HL-60/S4 (cell line): ENCODE results near the gene UGT1A3.

Experiments used
- in situ Hi-C: fragments of 300-500 bp; cut with MboI; formaldehyde crosslinking; loops from 2 replicates; pipeline ENCODE4 v1.14.3; 2022; ENCODE audit warnings: low sequenced_read_pairs

The UGT1A3 gene

DNA sequence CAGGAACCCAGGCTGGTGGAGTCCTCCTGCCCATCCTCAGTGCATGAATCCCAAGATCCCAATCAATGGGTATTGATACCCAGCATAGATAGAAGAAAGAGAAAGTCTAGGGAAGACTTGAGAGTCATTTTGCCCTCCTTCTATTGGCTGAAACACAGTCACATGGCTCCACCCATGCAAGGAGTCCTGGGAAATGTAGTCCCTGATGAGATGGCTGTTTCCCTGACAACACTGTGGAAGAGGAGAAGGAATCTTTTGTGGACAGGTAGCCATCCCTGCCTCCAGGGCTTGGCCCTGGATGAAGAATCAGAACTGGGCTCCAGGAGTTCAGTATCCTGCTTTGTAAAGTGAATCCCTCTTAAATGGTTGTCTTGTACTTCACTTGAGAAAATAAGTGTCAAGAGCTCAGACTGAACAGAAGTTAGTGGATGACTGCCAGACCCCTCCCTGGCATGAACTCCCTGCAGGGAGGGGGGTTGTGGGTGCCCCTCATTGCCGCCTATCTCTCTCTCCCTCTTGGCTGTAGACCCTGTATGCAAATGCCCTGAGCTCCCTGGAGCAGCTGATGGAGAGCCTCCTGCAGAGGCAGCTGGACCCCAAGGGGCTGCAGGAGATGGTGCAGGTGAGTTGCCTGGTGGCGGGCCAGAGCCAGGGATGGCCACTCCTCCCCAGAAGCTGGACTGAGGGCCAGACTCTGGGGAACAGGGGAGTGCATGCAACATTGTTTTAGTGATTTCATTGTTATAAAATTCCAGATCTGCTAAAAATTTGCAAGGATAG is 85.4 kb downstream of the UGT1A3 start:
- in situ Hi-C loops = no loop called here

DNA sequence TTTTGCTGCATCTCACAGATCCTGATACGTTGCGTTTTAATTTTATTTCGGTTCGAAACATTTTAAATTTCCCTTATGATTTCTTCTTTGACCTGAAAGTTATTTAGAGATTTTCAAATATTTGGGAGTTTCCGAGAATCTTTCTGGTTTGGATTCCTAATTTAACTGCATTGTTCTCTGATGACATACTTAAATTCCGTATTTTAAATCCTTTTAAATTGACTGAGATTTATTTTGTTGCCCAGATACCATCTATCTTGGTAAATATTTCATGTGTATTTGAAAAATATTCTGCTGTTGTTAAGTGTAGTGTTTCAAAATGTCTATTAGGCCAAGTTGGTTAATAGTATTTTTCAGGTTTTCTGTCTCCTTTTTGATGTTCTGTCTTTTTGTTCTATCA is 87.0 kb downstream of the UGT1A3 start:
- in situ Hi-C loops = no loop called here

DNA sequence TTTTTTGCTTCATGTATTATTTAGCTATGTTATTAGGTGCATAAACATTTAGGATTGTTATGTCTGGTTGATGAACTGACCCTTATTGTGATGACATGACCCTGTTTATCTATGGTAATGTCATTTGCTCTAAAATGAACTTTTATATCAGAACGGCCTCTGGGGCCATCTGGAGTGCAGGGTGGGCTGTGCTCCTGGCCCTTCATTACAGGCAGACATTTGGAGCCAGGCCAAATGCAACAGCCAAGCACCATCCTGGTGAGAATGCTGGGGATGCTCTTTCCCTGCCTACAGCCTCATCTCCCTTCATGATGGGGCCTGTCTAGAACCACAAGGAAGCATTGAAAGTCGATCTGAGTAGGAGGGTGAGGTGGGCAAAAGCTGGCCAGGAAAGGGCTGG is 87.5 kb downstream of the UGT1A3 start:
- in situ Hi-C loops = no loop called here

DNA sequence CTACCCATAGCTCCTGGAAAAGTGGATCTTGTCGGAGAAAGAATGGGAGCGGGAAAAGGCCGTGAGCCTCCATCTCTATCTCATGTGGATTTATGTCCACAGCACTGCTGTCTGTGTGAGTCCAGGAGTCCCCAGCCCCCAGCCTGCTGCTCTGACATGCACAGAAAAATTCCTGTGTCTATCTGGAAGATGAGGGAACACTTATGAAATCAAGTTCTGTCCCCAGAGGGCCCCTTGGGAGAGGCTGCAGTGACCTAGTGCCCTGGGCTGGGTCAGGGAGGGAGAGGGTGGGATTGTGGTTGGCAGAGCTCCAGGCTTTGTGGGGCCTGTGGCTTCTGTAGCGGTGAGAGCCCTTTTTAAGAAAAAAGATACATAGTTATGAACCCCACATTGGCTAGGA is 87.9 kb downstream of the UGT1A3 start:
- in situ Hi-C loops = no loop called here

DNA sequence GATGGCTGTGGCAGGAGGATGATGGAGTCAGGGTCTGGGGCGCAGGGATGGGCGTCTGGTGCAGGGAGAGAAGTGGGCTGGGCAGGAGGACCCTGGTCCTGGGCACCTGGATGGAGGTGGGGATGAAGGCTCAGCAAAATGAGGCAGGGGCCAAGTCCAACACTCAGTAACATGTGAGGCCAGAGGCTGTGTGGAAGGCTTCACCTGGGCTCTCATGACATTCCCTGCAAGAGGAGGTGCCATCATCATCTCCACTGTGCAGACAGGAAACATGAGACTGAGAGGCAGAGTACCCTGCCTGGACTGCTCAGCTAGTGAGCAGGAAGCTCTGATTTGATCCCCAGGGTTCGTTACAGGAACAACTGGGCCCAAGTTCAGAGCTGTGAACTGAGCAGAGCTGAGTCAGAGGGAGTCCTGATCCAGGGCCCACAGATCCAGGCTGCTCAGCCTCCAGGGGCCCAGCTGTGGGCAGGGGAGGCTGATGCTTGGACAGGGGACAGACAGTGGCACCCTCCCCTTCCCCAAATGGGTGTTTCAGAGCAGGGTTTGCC is 88.6 kb downstream of the UGT1A3 start:
- in situ Hi-C loops = no loop called here

DNA sequence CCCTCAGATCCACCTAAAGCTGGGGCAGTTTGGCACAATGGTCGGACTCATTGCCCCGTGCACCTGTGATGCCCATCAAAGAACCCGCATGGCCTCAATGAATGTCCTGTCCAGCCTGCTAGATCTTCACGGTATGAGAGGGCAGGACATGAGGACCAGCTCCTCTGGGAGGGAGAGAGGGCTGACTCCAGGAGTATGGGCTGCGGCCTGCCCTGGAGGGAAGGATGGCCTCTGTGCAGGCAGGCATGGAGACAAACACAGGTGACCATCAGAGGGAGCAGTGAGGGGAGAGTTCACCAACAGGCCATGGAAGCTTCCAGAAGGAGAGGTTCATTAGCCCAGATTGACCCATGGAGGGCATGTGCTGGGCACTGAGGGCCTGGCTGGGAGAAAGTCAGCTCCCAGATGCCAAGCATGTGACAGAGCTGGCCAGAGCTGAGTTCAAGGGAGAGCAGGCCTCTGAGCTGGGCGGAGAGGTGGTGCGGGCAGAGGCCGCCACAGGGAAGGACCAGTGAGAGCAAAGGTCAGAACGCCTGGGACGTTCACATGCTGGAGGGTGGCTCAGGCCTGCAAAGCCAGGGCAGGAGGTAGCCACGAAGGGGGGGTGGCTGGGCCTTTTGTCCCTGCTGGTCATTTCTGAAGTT is 89.3 kb downstream of the UGT1A3 start:
- in situ Hi-C loops = no loop called here

DNA sequence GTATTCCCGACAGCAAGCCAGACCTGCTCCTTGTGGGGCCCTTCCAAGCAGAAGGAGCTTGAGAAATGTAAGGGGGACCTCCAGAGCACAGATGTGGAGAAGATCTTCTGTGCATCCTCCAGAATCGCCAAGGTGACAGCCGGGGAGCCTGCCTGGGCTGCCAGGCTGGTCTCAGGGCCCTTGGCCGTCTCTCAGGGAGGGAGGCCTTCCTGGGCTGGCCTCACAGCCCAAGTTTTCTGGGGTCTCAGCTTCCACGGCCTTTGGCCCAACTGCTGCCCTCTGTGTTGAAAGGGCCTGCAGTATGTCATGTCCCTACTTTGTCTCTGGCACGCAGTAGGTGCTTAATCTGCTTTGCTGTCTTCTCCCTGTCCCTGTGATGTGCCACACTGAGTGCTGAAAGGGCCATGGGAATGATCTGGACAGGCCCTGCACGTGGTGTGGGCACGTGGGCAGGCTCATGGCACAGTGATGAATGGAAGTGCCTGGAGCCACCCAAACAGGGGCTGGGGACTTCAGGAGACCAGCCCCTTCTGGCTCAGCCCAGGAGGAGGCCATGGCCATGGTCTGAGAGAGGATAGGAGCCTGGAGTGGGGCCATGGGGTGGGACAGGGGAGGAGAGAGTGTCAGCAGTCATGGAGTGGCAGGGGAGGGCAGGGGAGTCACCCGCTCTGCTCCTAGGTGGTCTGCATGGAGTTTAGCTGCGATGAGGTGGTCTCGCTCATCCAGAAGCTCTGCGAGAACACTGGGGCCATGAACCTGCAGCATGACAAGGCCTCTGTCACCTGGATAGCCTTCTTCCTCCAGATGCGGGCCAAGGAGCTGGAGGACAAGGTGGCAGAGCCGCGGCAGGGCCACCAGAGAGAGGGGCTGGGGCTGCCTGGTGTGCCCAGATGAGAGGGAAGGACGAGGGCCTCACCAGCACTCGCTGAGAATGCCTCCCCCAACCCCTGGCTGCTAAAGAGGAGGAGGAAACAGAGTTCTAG is 90.1 kb downstream of the UGT1A3 start:
- in situ Hi-C loops = no loop called here

DNA sequence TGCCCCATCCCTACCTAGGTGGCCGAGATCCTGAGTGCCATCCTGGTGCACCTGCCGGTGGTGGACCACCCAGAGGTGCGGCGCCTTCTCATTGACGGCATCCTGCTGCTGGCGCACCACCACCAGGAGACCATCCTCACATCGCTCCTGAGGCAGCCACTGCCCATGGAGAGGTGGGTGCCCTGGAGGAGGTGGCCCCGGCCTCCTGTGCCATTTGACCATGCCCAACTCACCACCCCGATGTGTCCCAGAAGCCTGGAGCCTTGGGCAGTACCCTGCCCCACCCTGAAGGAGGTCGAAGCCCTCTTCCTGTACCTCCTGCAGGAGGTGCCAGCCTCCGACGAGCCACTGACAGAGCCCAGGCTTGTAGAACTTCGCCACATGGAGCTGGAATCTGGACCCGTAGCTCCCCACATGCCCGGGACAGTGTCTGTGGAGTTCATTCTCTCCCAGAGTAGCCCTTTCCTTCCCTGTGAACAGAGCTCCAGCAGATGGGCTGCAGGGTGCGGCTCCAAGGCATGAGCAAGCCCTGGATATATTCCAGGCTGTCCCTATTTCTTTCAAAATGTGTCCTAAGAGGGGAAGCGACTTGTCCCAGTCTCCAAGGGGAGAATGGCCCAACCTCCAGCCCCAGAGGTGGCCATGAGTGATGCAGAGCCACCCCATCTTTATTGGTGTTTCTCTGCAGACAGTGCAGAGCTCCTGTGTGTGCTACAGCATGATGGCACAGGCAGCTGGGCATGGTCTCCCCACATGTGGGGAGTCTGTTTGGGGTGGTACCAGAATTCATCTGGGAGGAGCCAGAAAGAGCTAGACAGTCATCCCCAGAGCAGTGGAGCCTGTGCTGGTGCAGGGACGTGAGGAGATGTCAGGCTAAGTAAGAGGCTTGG is 91.3 kb downstream of the UGT1A3 start:
- in situ Hi-C loops = no loop called here

DNA sequence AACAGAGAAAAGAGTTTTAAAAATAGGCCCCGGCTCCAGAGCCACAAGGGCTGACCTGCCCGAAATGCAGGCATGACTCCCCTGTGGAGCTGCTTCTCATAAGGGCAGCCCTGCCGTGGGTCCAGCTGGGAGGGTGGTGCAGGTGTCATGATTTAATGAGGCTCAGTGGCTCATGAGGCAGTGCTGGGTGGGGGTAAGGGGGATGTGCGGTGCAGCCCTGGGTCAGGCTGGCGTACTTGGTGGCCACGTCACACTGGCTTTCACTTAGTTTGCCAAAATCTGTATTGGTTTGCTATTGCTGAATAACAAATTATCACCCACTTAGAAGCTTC is 91.9 kb downstream of the UGT1A3 start:
- in situ Hi-C loops = no loop called here

DNA sequence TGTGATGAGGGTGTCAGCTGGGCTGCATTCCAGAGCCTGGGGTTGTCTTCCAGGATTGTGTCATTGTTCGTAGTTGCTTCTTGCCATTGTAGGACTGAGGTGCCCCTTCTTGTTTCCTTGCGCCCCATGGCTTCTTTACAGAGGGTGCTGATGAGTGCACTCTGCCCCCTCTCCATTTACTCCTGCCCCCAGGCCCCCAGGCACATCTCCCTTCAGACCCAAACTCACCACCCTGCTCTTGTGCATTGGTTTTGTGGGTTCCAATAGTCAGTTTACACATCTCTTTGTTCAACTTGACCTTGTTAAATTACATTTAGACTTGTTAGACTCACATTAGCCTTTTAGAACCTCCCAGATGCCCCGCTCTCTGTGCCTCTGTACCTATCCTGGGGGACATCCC is 92.4 kb downstream of the UGT1A3 start:
- in situ Hi-C loops = no loop called here

DNA sequence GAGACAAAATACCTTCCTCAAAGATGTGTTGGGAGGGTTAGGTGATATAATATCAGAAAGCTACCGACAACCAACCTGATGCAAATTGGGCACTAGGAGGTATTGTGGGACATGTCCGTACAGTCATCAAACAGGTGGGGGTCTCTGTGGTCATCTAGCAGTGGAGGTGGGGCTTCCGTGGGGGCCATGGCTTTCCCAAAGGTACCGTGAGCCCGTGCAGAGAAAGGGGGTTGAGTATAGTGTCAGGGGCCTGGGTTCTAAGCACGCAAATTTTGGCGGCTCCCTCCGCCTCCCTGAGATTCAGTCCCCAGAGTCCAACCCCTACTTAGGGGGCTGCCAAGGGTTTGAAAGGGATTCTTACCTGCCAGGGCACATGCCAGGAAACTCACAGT is 92.9 kb downstream of the UGT1A3 start:
- in situ Hi-C loops = no loop called here

DNA sequence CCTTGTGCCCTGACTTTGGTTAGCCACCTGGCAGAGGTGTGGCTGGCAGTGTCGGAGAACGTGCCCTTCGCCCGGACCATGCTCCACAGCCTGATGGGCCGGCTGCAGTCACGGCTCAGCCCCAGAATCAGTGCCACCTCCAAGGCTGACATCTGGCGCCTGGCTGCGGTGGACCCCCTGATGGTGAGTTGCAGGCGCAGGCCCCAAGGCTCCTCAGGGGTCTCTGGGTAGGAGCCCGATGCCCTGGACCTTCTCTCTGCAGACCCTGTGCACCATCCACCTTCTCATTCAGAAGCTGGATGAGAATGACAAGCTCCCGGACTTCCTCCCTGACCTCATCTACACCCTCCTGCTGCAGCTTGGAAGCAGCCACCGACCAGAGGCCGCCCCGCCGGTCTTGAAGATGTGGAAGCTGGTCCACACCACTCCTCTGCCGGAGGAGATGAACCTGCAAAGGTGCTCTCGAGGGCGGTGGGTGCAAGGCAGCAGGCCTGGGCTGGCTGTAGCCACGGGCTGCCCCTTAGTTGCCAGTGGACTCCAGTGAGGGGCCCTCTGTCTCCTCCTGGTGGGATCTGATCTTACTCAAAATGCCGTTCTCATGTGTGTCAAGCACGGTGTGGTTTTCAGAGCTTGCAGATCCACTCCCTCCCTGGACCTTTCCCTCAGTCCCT is 93.4 kb downstream of the UGT1A3 start:
- in situ Hi-C loops = no loop called here
